Skin epidermis (tissue), 12 donors: ENCODE data around the gene KCNQ1.

Source experiments
- H3K27ac ChIP-seq, 21 experiments: fragments of 200-600 bp; sonication (generic) in 11 of 21; one replicate each; pipeline ENCODE4 v1.5.0; 2020; ENCODE audit warnings: mild to moderate bottlenecking in 3 of 21, inconsistent platforms in 2 of 21, moderate library complexity in 2 of 21
- H3K4me3 ChIP-seq, 7 experiments: fragments of 200-600 bp; sonication (generic) in 2 of 7; one replicate each; pipeline ENCODE4 v1.5.0; 2020; ENCODE audit warnings: inconsistent platforms in 2 of 7, mild to moderate bottlenecking in 2 of 7, moderate library complexity in 1 of 7

Gene KCNQ1

GRCh38 chr11:2752204-2752770 lies 307.5 kb downstream of the KCNQ1 start:
- H3K4me3 ChIP-seq: no peak overlapping the region
- no peak overlapping the region for H3K27ac ChIP-seq

- H3K27ac ChIP-seq: no peak overlapping the region
- no peak overlapping the region for H3K4me3 ChIP-seq
These were observed 308.1 kb downstream of the KCNQ1 start for GRCh38 chr11:2752923-2753322.

- no peak overlapping the region for H3K4me3 ChIP-seq
These were observed 309.2 kb downstream of the KCNQ1 start for GRCh38 chr11:2754008-2754407.

GRCh38 chr11:2755071-2755470 lies 310.3 kb downstream of the KCNQ1 start:
- Histone ChIP-seq H3K4me3 (no peak overlapping the region), H3K27ac (no peak overlapping the region)

More at GRCh38 chr11:2754008-2754407, 309.2 kb downstream of the KCNQ1 start:
- no peak overlapping the region for H3K27ac ChIP-seq

GRCh38 chr11:2758751-2759150 lies 313.9 kb downstream of the KCNQ1 start:
- no peak overlapping the region for H3K4me3 ChIP-seq
- no peak overlapping the region for H3K27ac ChIP-seq

GRCh38 chr11:2759228-2760195 lies 314.7 kb downstream of the KCNQ1 start:
- Histone ChIP-seq H3K4me3 (no peak overlapping the region), H3K27ac (no peak overlapping the region)

GRCh38 chr11:2760196-2760871 lies 315.5 kb downstream of the KCNQ1 start:
- no peak overlapping the region for H3K27ac ChIP-seq
- H3K4me3 ChIP-seq: no peak overlapping the region

- no peak overlapping the region for H3K4me3 ChIP-seq
- no peak overlapping the region for H3K27ac ChIP-seq
These were observed 316.6 kb downstream of the KCNQ1 start for GRCh38 chr11:2761131-2762030.

GRCh38 chr11:2762031-2762380 lies 317.2 kb downstream of the KCNQ1 start:
- H3K27ac ChIP-seq: no peak overlapping the region
- no peak overlapping the region for H3K4me3 ChIP-seq

GRCh38 chr11:2762451-2762850 lies 317.6 kb downstream of the KCNQ1 start:
- Histone ChIP-seq H3K4me3 (no peak overlapping the region), H3K27ac (no peak overlapping the region)

GRCh38 chr11:2763984-2764383 lies 319.2 kb downstream of the KCNQ1 start:
- Histone ChIP-seq H3K27ac (no peak overlapping the region), H3K4me3 (no peak overlapping the region)

GRCh38 chr11:2765491-2765890 lies 320.7 kb downstream of the KCNQ1 start:
- Histone ChIP-seq H3K4me3 (no peak overlapping the region), H3K27ac (no peak overlapping the region)

- Histone ChIP-seq H3K4me3 (no peak overlapping the region), H3K27ac (no peak overlapping the region)
These were observed 321.4 kb downstream of the KCNQ1 start for GRCh38 chr11:2766166-2766565.

GRCh38 chr11:2767071-2767470 lies 322.3 kb downstream of the KCNQ1 start:
- Histone ChIP-seq H3K4me3 (no peak overlapping the region), H3K27ac (no peak overlapping the region)

- no peak overlapping the region for H3K27ac ChIP-seq
- no peak overlapping the region for H3K4me3 ChIP-seq
These were observed 323.0 kb downstream of the KCNQ1 start for GRCh38 chr11:2767801-2768200.

GRCh38 chr11:2768471-2769408 lies 323.9 kb downstream of the KCNQ1 start:
- no peak overlapping the region for H3K4me3 ChIP-seq
- H3K27ac ChIP-seq: no peak overlapping the region

- Histone ChIP-seq H3K4me3 (no peak overlapping the region), H3K27ac (no peak overlapping the region)
These were observed 324.7 kb downstream of the KCNQ1 start for GRCh38 chr11:2769409-2770095.

GRCh38 chr11:2770096-2770751 lies 325.4 kb downstream of the KCNQ1 start:
- no peak overlapping the region for H3K4me3 ChIP-seq
- no peak overlapping the region for H3K27ac ChIP-seq
